ENCODE data around the gene OR14J1.
"Not testable (repeated sequence)": the region's sequence is repeated elsewhere in the genome, so short reads cannot be mapped to it uniquely, and the experiment has no call there.

Gene OR14J1

GRCh38 chr6:29319931-29320330 is 18.4 kb downstream of the OR14J1 start:
- Histone ChIP-seq H3K79me2 (ENCODE audit: insufficient read depth, low read depth) (no peaks in the 10 kb centered on the region), H4K20me1 (ENCODE audit: insufficient read depth) (no peaks in the 10 kb centered on the region), H3K27ac (no peak overlapping the region), H3K4me3 (IDR thresholded peaks at IDR 0.05; ENCODE audit: insufficient read depth, low read depth, low read length) (no peak overlapping the region), H3K9ac (no peak overlapping the region), H3K36me3 (ENCODE audit: insufficient read depth) (no peaks in the 10 kb centered on the region; the same call in 1 of the 2 replicates), H2AFZ (ENCODE audit: low read depth) (no peak overlapping the region), H3K4me1 (ENCODE audit: low read depth, poor library complexity, severe bottlenecking) (peaks cover 8% of the 10 kb centered on the region), H3K27me3 (ENCODE audit: insufficient read depth, low read depth) (no peaks in the 10 kb centered on the region), H3K4me2 (no peak overlapping the region)
- no peak for TF ChIP-seq CTCF (conservative IDR thresholded peaks at IDR 0.05; ENCODE audit: low read depth, low read length)

- H3K27me3 ChIP-seq (ENCODE audit: insufficient read depth, low read depth); H2AFZ ChIP-seq (ENCODE audit: low read depth); H3K79me2 ChIP-seq (ENCODE audit: insufficient read depth, low read depth); H3K4me3 ChIP-seq (IDR thresholded peaks at IDR 0.05; ENCODE audit: insufficient read depth, low read depth, low read length); H3K27ac ChIP-seq; H4K20me1 ChIP-seq (ENCODE audit: insufficient read depth); H3K36me3 ChIP-seq (ENCODE audit: insufficient read depth); H3K9ac ChIP-seq; H3K4me1 ChIP-seq (ENCODE audit: low read depth, poor library complexity, severe bottlenecking); H3K4me2 ChIP-seq: not testable (repeated sequence)
Observed at GRCh38 chr6:29323332-29323731, 21.8 kb downstream of the OR14J1 start.

DNA sequence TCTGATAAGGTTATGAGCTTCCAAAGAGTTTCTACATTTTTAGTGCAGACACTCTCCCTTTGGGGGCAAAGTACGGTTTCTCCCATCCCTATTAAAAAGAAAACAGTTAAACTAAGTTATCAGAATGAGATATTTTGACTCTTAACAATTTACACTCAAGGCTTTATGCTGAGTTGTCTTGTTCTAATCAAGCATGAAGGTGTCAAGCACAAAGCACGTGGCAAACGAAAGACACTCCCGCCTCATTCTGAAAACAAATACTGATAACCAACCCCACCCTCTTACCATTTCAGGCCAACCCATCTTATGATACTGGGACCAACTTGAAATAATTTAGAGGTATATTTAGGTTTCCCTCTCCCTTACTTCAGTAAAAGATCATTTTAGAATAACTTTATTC is 24.3 kb downstream of the OR14J1 start:
- H3K4me3 ChIP-seq (IDR thresholded peaks at IDR 0.05; ENCODE audit: insufficient read depth, low read depth, low read length), result no peak overlapping the region
- H3K79me2 ChIP-seq (ENCODE audit: insufficient read depth, low read depth), result no peaks in the 10 kb centered on the region
- TF ChIP-seq CTCF (conservative IDR thresholded peaks at IDR 0.05; ENCODE audit: low read depth, low read length), result no peak
- H3K9ac ChIP-seq, result no peak overlapping the region
- peaks cover 8% of the 10 kb centered on the region for H3K4me1 ChIP-seq (ENCODE audit: low read depth, poor library complexity, severe bottlenecking)
- H3K36me3 ChIP-seq (ENCODE audit: insufficient read depth), result no peaks in the 10 kb centered on the region; the same call in 1 of the 2 replicates
- no peaks in the 10 kb centered on the region for H3K27me3 ChIP-seq (ENCODE audit: insufficient read depth, low read depth)
- no peaks in the 10 kb centered on the region for H4K20me1 ChIP-seq (ENCODE audit: insufficient read depth)
- H3K4me2 ChIP-seq, result no peak overlapping the region
- H3K27ac ChIP-seq, result no peak overlapping the region
- no peak overlapping the region for H2AFZ ChIP-seq (ENCODE audit: low read depth)

GRCh38 chr6:29332676-29333075 is 31.2 kb downstream of the OR14J1 start:
- no peaks in the 10 kb centered on the region for H3K79me2 ChIP-seq (ENCODE audit: insufficient read depth, low read depth)
- no peak overlapping the region for H3K9ac ChIP-seq
- no peak for TF ChIP-seq CTCF (conservative IDR thresholded peaks at IDR 0.05; ENCODE audit: low read depth, low read length)
- no peak overlapping the region for H3K4me3 ChIP-seq (IDR thresholded peaks at IDR 0.05; ENCODE audit: insufficient read depth, low read depth, low read length)
- no peaks in the 10 kb centered on the region for H4K20me1 ChIP-seq (ENCODE audit: insufficient read depth)
- H3K27ac ChIP-seq, result no peak overlapping the region
- H2AFZ ChIP-seq (ENCODE audit: low read depth), result no peak overlapping the region
- H3K4me2 ChIP-seq, result no peak overlapping the region
- no peaks in the 10 kb centered on the region for H3K4me1 ChIP-seq (ENCODE audit: low read depth, poor library complexity, severe bottlenecking)
- H3K27me3 ChIP-seq (ENCODE audit: insufficient read depth, low read depth), result no peaks in the 10 kb centered on the region
- no peaks in the 10 kb centered on the region for H3K36me3 ChIP-seq (ENCODE audit: insufficient read depth)

DNA sequence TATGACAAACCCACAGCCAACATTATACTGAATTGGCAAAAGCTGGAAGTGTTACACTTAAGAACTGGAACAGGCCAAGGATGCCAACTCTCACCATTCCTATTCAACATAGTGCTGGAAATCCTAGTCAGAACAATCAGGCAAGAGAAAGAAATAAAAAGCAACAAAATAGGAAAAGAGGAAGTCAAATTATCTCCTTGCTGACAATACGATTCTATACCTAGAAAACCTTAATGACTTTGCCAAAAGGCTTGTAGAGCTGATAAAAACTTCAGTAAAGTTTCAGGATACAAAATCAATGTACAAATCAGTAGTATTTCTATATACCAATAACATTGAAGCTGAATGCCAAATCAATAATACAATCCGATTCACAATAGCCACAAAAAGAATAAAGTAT is 34.8 kb downstream of the OR14J1 start:
- Histone ChIP-seq H3K4me3 (IDR thresholded peaks at IDR 0.05; ENCODE audit: insufficient read depth, low read depth, low read length) (no peak overlapping the region), H3K27ac (no peak overlapping the region), H4K20me1 (ENCODE audit: insufficient read depth) (no peaks in the 10 kb centered on the region), H3K36me3 (ENCODE audit: insufficient read depth) (no peaks in the 10 kb centered on the region), H3K9ac (no peak overlapping the region), H3K79me2 (ENCODE audit: insufficient read depth, low read depth) (no peaks in the 10 kb centered on the region), H3K27me3 (ENCODE audit: insufficient read depth, low read depth) (no peaks in the 10 kb centered on the region), H3K4me1 (ENCODE audit: low read depth, poor library complexity, severe bottlenecking) (no peaks in the 10 kb centered on the region), H2AFZ (ENCODE audit: low read depth) (no peak overlapping the region), H3K4me2 (no peak overlapping the region)
- TF ChIP-seq CTCF (conservative IDR thresholded peaks at IDR 0.05; ENCODE audit: low read depth, low read length), result no peak
